HEK293 (cell line): ENCODE results near the gene TUBB3.
A peak's percentile ranks its signal among the peaks of the same experiment; 100 is the strongest.

Experiments
- PRDM4 ChIP-seq: fragments of 450-650 bp; formaldehyde crosslinking; IDR thresholded peaks from 2 replicates; pipeline ENCODE4 v1.5.1; 2017; ENCODE audit warnings: missing biosample characterization, missing genetic modification characterization
- REPIN1 ChIP-seq: fragments of 450-650 bp; formaldehyde crosslinking; IDR thresholded peaks from 2 replicates; pipeline ENCODE4 v1.5.1; 2017; ENCODE audit warnings: missing biosample characterization, missing genetic modification characterization, low read depth
- SALL2 ChIP-seq: fragments of 450-650 bp; formaldehyde crosslinking; IDR thresholded peaks from 2 replicates; pipeline ENCODE4 v1.5.0; 2017; ENCODE audit warnings: missing biosample characterization, mild to moderate bottlenecking, missing genetic modification characterization, borderline replicate concordance
- SETDB1 ChIP-seq: IDR thresholded peaks from one replicate; pipeline ENCODE4 v1.6.1; 2017; ENCODE audit warnings: mild to moderate bottlenecking, low read length, moderate library complexity, mixed read lengths; ENCODE audit not compliant: insufficient read length
- SP3 ChIP-seq: fragments of 450-650 bp; formaldehyde crosslinking; IDR thresholded peaks from 2 replicates; pipeline ENCODE4 v1.5.1; 2016; ENCODE audit warnings: missing biosample characterization, missing genetic modification characterization
- ZBTB44 ChIP-seq: fragments of 450-650 bp; IDR thresholded peaks from 2 replicates; pipeline ENCODE4 v1.5.1; 2018; ENCODE audit warnings: missing biosample characterization, mild to moderate bottlenecking, missing genetic modification characterization
- ZFHX2 ChIP-seq: fragments of 450-650 bp; formaldehyde crosslinking; conservative IDR thresholded peaks from 2 replicates; pipeline ENCODE4 v1.5.1; 2016; ENCODE audit warnings: missing biosample characterization, missing genetic modification characterization
- ZNF138 ChIP-seq: fragments of 450-650 bp; formaldehyde crosslinking; IDR thresholded peaks from 2 replicates; pipeline ENCODE4 v1.5.1; 2016; ENCODE audit warnings: missing biosample characterization, missing genetic modification characterization, borderline replicate concordance
- ZNF157 ChIP-seq: fragments of 450-650 bp; formaldehyde crosslinking; IDR thresholded peaks from 2 replicates; pipeline ENCODE4 v1.5.1; 2016; ENCODE audit warnings: missing biosample characterization, missing genetic modification characterization
- ZNF16 ChIP-seq: fragments of 450-650 bp; formaldehyde crosslinking; IDR thresholded peaks from 2 replicates; pipeline ENCODE4 v1.5.1; 2016; ENCODE audit warnings: low read depth, missing biosample characterization, missing genetic modification characterization
- ZNF174 ChIP-seq: fragments of 450-650 bp; formaldehyde crosslinking; IDR thresholded peaks from 2 replicates; pipeline ENCODE4 v1.5.0; 2017; ENCODE audit warnings: missing biosample characterization, mild to moderate bottlenecking, missing genetic modification characterization
- ZNF202 ChIP-seq: fragments of 450-650 bp; formaldehyde crosslinking; IDR thresholded peaks from 2 replicates; pipeline ENCODE4 v1.5.1; 2016; ENCODE audit warnings: missing biosample characterization, missing genetic modification characterization, borderline replicate concordance
- ZNF214 ChIP-seq: fragments of 450-650 bp; formaldehyde crosslinking; IDR thresholded peaks from 2 replicates; pipeline ENCODE4 v1.5.1; 2017; ENCODE audit warnings: missing biosample characterization, mild to moderate bottlenecking, missing genetic modification characterization, borderline replicate concordance
- ZNF239 ChIP-seq: fragments of 450-650 bp; formaldehyde crosslinking; IDR thresholded peaks from 2 replicates; pipeline ENCODE4 v1.5.1; 2016; ENCODE audit warnings: missing biosample characterization, missing genetic modification characterization
- ZNF248 ChIP-seq: fragments of 450-650 bp; formaldehyde crosslinking; IDR thresholded peaks from 2 replicates; pipeline ENCODE4 v1.5.1; 2017; ENCODE audit warnings: missing biosample characterization, missing genetic modification characterization
- ZNF266 ChIP-seq: fragments of 450-650 bp; formaldehyde crosslinking; IDR thresholded peaks from 2 replicates; pipeline ENCODE4 v1.5.1; 2016; ENCODE audit warnings: missing biosample characterization, missing genetic modification characterization, low read depth
- ZNF324 ChIP-seq: fragments of 450-650 bp; formaldehyde crosslinking; IDR thresholded peaks from 2 replicates; pipeline ENCODE4 v1.5.1; 2016; ENCODE audit warnings: missing biosample characterization, missing genetic modification characterization
- ZNF354C ChIP-seq: fragments of 450-650 bp; formaldehyde crosslinking; IDR thresholded peaks from 2 replicates; pipeline ENCODE4 v1.5.1; 2016; ENCODE audit warnings: missing biosample characterization, missing genetic modification characterization, low read depth, borderline replicate concordance
- ZNF404 ChIP-seq: fragments of 450-650 bp; formaldehyde crosslinking; IDR thresholded peaks from 2 replicates; pipeline ENCODE4 v1.5.1; 2017; ENCODE audit warnings: missing biosample characterization, missing genetic modification characterization
- ZNF433 ChIP-seq: fragments of 450-650 bp; formaldehyde crosslinking; IDR thresholded peaks from 2 replicates; pipeline ENCODE4 v1.5.1; 2016; ENCODE audit warnings: missing biosample characterization, missing genetic modification characterization, low read depth
- ZNF521 ChIP-seq: fragments of 450-650 bp; formaldehyde crosslinking; IDR thresholded peaks from 2 replicates; pipeline ENCODE4 v1.5.1; 2017; ENCODE audit warnings: missing biosample characterization, mild to moderate bottlenecking, missing genetic modification characterization
- ZNF555 ChIP-seq: fragments of 450-650 bp; formaldehyde crosslinking; conservative IDR thresholded peaks from 2 replicates; pipeline ENCODE4 v1.5.1; 2017; ENCODE audit warnings: missing biosample characterization, mild to moderate bottlenecking, missing genetic modification characterization, inconsistent platforms
- ZNF621 ChIP-seq: fragments of 450-650 bp; formaldehyde crosslinking; IDR thresholded peaks from 2 replicates; pipeline ENCODE4 v1.5.1; 2017; ENCODE audit warnings: missing biosample characterization, missing genetic modification characterization
- ZNF629 ChIP-seq: fragments of 450-650 bp; formaldehyde crosslinking; IDR thresholded peaks from 2 replicates; pipeline ENCODE4 v1.5.1; 2017; ENCODE audit warnings: missing biosample characterization, missing genetic modification characterization
- ZNF660 ChIP-seq: fragments of 450-650 bp; IDR thresholded peaks from 2 replicates; pipeline ENCODE4 v1.5.1; 2018; ENCODE audit warnings: missing biosample characterization, mild to moderate bottlenecking, missing genetic modification characterization
- ZNF692 ChIP-seq: fragments of 450-650 bp; formaldehyde crosslinking; IDR thresholded peaks from 2 replicates; pipeline ENCODE4 v1.5.1; 2016; ENCODE audit warnings: missing biosample characterization, missing genetic modification characterization
- ZNF701 ChIP-seq: fragments of 450-650 bp; formaldehyde crosslinking; IDR thresholded peaks from 2 replicates; pipeline ENCODE4 v1.5.1; 2016; ENCODE audit warnings: missing biosample characterization, missing genetic modification characterization
- ZNF707 ChIP-seq: fragments of 450-650 bp; formaldehyde crosslinking; IDR thresholded peaks from 2 replicates; pipeline ENCODE4 v1.5.1; 2016; ENCODE audit warnings: missing biosample characterization, missing genetic modification characterization
- ZSCAN5A ChIP-seq: fragments of 450-650 bp; formaldehyde crosslinking; IDR thresholded peaks from 2 replicates; pipeline ENCODE4 v1.5.1; 2016; ENCODE audit warnings: missing biosample characterization, missing genetic modification characterization
- TF ChIP-seq, protein P1 (sequence below): fragments of 450-650 bp; formaldehyde crosslinking; IDR thresholded peaks from 2 replicates; pipeline ENCODE4 v1.5.1; 2017; ENCODE audit warnings: missing biosample characterization, missing genetic modification characterization
- TF ChIP-seq, protein P2 (sequence below): fragments of 450-650 bp; formaldehyde crosslinking; IDR thresholded peaks from 2 replicates; pipeline ENCODE4 v1.5.1; 2016; ENCODE audit warnings: missing biosample characterization, missing genetic modification characterization

The TUBB3 gene

GRCh38 chr16:89873972-89874689 is 49.0 kb upstream of the TUBB3 start (continued):
- TF ChIP-seq ZBTB44 (tag by site-specific recombination) (no peak), PRDM4 (no peak), ZNF521 (tag by site-specific recombination) (no peak), ZSCAN5A (tag by site-specific recombination) (no peak), SP3 (tag by site-specific recombination) (peak; percentile 91), ZNF629 (tag by site-specific recombination) (peak; percentile 2; the same call in 1 of the 2 replicates), ZFHX2 (peak; percentile 96), ZNF266 (tag by site-specific recombination) (no peak), ZNF707 (tag by site-specific recombination) (no peak), ZNF248 (tag by site-specific recombination) (no peak), ZNF555 (tag by site-specific recombination) (no peak), ZNF621 (tag by site-specific recombination) (no peak), ZNF660 (tag by site-specific recombination) (no peak), ZNF404 (tag by site-specific recombination) (no peak), ZNF433 (no peak), ZNF138 (no peak), ZNF239 (no peak), ZNF174 (tag by site-specific recombination) (no peak), ZNF157 (tag by site-specific recombination) (no peak), ZNF214 (tag by site-specific recombination) (no peak), ZNF16 (tag by site-specific recombination) (no peak), ZNF354C (tag by site-specific recombination) (no peak), ZNF701 (no peak), ZNF202 (tag by site-specific recombination) (no peak), SALL2 (no peak), ZNF324 (no peak), SETDB1 (no peak), ZNF692 (tag by site-specific recombination) (peak; percentile 77), REPIN1 (tag by site-specific recombination) (no peak)
- TF ChIP-seq, protein P1, sequence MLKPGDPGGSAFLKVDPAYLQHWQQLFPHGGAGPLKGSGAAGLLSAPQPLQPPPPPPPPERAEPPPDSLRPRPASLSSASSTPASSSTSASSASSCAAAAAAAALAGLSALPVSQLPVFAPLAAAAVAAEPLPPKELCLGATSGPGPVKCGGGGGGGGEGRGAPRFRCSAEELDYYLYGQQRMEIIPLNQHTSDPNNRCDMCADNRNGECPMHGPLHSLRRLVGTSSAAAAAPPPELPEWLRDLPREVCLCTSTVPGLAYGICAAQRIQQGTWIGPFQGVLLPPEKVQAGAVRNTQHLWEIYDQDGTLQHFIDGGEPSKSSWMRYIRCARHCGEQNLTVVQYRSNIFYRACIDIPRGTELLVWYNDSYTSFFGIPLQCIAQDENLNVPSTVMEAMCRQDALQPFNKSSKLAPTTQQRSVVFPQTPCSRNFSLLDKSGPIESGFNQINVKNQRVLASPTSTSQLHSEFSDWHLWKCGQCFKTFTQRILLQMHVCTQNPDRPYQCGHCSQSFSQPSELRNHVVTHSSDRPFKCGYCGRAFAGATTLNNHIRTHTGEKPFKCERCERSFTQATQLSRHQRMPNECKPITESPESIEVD (tag by site-specific recombination): no peak
- TF ChIP-seq, protein P2, sequence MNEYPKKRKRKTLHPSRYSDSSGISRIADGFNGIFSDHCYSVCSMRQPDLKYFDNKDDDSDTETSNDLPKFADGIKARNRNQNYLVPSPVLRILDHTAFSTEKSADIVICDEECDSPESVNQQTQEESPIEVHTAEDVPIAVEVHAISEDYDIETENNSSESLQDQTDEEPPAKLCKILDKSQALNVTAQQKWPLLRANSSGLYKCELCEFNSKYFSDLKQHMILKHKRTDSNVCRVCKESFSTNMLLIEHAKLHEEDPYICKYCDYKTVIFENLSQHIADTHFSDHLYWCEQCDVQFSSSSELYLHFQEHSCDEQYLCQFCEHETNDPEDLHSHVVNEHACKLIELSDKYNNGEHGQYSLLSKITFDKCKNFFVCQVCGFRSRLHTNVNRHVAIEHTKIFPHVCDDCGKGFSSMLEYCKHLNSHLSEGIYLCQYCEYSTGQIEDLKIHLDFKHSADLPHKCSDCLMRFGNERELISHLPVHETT (tag by site-specific recombination): no peak
